Fibroblast of lung (primary cell): ENCODE measurements around the gene LRP1.

ENCODE experiments used
- EZH2 ChIP-seq: IDR thresholded peaks from 2 replicates; pipeline ENCODE4 v1.5.1; 2012; ENCODE audit warnings: low read length, control low read depth, mild to moderate bottlenecking; ENCODE audit errors: missing control alignments
- TF ChIP-seq, protein P1 (sequence below), 2 donors: IDR thresholded peaks in 1 of 2; conservative IDR thresholded peaks in 1 of 2; 1 replicate in 1 of 2; 2 replicates in 1 of 2; pipeline ENCODE4 v1.5.1; 2011 to 2012; ENCODE audit warnings: low read length in 2 of 2, control low read depth in 1 of 2, inconsistent platforms in 1 of 2, low read depth in 1 of 2, mild to moderate bottlenecking in 1 of 2

DNA sequence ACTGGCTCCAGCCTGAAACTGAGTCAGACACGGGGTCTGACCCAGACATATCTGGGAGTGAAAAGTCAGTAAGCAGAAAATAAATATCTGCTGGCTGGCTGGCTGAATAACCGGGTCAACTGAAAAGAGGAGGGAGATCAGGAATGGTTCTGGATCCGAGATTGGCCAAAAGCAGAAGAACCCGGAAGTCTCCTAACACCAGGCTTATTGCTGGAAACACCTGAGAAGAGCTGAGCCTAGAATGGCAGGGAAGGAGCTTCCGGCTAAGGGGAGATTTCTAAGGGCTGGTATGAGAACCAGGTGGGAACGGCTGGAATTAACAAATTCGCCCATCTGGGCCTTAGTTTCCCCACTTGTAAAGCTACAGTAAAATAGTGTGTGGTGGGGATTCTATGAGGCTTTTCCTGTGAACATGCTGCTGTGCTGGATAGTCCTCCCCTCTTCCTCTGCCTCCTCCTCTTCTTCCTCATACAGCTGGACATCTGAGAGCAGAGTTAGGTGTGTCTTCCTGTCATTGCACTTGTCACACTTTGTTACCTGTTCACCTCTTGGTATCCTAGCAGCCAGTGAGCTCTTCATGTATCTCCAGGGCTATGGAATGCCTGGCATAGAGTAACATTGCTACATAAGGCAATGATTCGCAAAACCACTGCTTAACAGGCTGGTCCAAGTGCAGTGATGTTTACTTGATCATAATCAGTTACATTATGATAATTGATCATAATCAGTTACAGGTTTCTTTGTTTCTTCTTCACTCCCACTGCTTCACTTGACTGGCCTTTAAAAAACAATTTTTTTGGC lies 99.2 kb downstream of the LRP1 start:
- TF ChIP-seq, protein P1, sequence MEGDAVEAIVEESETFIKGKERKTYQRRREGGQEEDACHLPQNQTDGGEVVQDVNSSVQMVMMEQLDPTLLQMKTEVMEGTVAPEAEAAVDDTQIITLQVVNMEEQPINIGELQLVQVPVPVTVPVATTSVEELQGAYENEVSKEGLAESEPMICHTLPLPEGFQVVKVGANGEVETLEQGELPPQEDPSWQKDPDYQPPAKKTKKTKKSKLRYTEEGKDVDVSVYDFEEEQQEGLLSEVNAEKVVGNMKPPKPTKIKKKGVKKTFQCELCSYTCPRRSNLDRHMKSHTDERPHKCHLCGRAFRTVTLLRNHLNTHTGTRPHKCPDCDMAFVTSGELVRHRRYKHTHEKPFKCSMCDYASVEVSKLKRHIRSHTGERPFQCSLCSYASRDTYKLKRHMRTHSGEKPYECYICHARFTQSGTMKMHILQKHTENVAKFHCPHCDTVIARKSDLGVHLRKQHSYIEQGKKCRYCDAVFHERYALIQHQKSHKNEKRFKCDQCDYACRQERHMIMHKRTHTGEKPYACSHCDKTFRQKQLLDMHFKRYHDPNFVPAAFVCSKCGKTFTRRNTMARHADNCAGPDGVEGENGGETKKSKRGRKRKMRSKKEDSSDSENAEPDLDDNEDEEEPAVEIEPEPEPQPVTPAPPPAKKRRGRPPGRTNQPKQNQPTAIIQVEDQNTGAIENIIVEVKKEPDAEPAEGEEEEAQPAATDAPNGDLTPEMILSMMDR (conservative IDR thresholded peaks at IDR 0.05 in 1 of 2, IDR thresholded peaks at IDR 0.05 in 1 of 2; ENCODE audit: low read depth in 1 of 2, low read length in 2 of 2) = no peak
- TF ChIP-seq EZH2 = no peak
